ENCODE data around the gene METAP1D. TPM values are rescaled to one million over a fixed set of nuclear protein-coding genes. Genes with fewer than 3 reads are reported as not detected.

The METAP1D gene
- total RNA-seq, 6 donors from 2014 or later, result 0.11 to 6.3 (median 2.9) TPM

DNA sequence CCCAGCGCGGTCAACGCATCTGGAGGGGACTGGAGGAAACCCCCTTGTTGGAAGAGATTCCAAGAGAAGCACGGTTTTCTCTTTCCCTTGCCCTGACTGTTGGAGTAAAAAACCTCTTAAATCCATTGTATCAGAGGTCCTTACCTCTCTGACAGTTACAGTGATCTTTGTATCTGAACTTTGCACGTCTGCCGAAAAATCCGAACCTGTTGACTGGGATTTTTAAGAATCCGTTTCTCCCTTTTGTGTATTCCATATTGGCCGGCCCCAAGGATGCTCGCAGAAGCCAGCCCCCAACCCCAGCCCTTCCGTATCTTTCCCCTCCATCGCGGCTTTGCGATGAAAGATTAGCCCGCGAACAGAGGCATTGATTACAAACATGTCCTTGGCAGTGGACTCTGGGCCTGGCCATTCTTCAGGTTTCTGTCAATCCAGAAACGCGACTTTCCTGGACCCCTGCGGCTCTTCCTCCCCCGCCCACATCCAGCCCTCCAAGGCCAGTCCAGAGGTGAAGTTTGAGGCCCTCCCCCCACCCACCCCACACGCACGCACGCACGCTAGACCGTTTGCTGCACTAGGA lies 81.0 kb downstream of the METAP1D start:
- Histone ChIP-seq H3K4me3 (no peak overlapping the region), H3K27me3 (peaks cover 5 to 61% (median 43%) of the 10 kb centered on the region in 4 donors), H3K9me3 (no peaks in the 10 kb centered on the region), H3K36me3 (no peaks in the 10 kb centered on the region), H3K4me1 (peaks cover 17 to 29% (median 24%) of the 10 kb centered on the region in 4 donors), H3K27ac (no peak overlapping the region)
- ATAC-seq (ENCODE audit: low FRiP score in 2 of 2), result no peak
- TF ChIP-seq EP300 (IDR thresholded peaks at IDR 0.05), result no peak
- no peak for TF ChIP-seq POLR2A (IDR thresholded peaks at IDR 0.05)
- TF ChIP-seq, protein P1, sequence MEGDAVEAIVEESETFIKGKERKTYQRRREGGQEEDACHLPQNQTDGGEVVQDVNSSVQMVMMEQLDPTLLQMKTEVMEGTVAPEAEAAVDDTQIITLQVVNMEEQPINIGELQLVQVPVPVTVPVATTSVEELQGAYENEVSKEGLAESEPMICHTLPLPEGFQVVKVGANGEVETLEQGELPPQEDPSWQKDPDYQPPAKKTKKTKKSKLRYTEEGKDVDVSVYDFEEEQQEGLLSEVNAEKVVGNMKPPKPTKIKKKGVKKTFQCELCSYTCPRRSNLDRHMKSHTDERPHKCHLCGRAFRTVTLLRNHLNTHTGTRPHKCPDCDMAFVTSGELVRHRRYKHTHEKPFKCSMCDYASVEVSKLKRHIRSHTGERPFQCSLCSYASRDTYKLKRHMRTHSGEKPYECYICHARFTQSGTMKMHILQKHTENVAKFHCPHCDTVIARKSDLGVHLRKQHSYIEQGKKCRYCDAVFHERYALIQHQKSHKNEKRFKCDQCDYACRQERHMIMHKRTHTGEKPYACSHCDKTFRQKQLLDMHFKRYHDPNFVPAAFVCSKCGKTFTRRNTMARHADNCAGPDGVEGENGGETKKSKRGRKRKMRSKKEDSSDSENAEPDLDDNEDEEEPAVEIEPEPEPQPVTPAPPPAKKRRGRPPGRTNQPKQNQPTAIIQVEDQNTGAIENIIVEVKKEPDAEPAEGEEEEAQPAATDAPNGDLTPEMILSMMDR (IDR thresholded peaks at IDR 0.05), result no peak
- no peak for TF ChIP-seq POLR2AphosphoS5 (IDR thresholded peaks at IDR 0.05)
- DNase-seq, result no peak
- WGBS, 2 donors, result 21 to 28% methylated on average over 20 of the region's 25 CpGs

DNA sequence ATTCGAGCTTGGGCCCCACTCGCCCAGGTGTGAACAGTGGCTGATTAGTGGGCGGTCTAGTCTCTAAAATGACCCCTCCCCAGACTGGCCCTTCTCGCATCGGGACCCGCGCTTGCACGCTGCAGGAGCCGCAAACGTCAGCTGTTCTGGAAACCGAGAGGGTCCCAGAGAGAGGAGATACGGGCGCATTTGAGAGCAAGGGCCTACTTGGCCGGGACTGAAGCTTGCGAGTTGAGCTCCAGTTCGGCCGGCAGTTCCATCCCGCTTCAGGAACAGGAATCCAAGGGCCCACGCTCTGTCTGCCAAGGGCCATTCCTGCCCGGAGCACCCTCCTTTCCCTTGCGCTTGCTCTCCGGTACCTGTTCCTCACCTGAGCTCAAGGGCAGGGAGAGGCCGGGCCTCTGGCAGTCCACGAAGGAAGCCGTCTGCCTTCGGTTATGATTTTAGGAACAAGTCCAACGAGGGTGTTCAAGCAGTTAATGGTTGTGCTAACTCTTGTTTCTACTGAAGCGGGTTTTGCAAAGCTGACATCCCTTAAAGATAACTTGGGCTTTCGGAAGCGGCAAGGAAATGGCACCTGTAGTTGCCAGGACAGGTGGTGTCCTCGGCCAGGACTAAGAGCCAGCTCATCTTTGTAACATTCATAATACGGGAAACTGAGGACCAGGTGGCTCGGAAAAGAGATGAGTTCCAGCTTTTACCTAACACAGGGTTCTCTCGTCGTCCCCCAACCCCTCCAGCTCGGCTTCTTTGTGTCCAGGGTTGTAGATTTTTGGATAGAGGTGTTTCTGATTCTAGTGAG lies 81.7 kb downstream of the METAP1D start:
- peaks cover 5 to 68% (median 49%) of the 10 kb centered on the region in 4 donors for H3K27me3 ChIP-seq
- no peak for ATAC-seq (ENCODE audit: low FRiP score in 2 of 2)
- WGBS, 2 donors, result 16 to 23% methylated on average over 25 to 34 of the region's 36 CpGs
- no peaks in the 10 kb centered on the region for H3K9me3 ChIP-seq
- no peaks in the 10 kb centered on the region for H3K36me3 ChIP-seq
- TF ChIP-seq POLR2AphosphoS5 (IDR thresholded peaks at IDR 0.05), result no peak
- TF ChIP-seq POLR2A (IDR thresholded peaks at IDR 0.05), result no peak
- TF ChIP-seq, protein P1 (IDR thresholded peaks at IDR 0.05), result no peak
- no peak for TF ChIP-seq EP300 (IDR thresholded peaks at IDR 0.05)
- peak in 1 of 2 donors; percentile 50 for DNase-seq
- H3K4me1 ChIP-seq, result peaks cover 24 to 36% (median 31%) of the 10 kb centered on the region in 4 donors
- no peak overlapping the region for H3K27ac ChIP-seq
- no peak overlapping the region for H3K4me3 ChIP-seq

DNA sequence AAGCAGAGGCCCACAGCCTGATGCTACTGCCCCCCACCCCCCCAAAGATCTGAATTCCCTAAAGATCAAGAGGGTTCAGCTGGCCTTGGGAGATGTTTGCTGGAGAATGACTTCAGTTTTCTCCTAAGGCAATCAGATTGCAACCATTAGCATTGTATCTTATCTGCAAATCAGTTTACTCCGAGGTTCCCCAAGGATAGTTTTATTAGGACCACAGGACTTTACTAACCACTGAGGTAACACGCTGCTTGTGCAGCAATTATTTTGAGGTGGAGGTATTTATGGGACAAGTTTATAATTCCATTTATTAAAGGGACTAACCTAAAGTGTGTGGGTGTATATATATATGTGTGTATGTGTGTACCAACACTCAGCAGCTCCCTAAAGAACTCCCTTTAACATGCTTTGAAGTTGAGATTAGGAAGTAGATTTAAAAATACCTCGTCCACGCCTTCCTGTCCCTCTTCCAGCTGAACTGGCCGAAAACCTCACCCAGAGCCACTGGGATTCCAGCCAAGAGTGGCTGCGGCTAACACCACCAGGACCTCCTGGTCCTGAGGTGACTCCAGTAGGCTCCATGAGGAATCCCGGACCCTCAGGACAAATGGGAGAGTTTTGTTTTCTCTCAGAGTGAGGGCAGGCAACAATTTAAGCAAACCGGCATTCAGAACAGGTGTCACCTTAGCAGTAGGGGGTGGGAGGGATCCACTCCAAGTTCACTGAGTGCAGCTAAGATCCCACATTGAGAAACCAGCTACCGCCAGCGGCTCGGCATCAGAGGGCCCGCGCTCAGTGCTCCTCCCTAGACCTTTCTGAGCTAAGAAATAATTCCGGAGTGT lies 82.6 kb downstream of the METAP1D start:
- Histone ChIP-seq H3K27me3 (peaks cover 5 to 77% (median 56%) of the 10 kb centered on the region in 4 donors), H3K27ac (no peak overlapping the region), H3K4me3 (no peak overlapping the region), H3K4me1 (peaks cover 33 to 45% (median 38%) of the 10 kb centered on the region in 4 donors), H3K9me3 (no peaks in the 10 kb centered on the region), H3K36me3 (no peaks in the 10 kb centered on the region)
- 14 to 15% methylated on average over 7 to 14 of the region's 14 CpGs for WGBS, 2 donors
- DNase-seq, result no peak
- TF ChIP-seq POLR2AphosphoS5 (IDR thresholded peaks at IDR 0.05), result no peak
- TF ChIP-seq POLR2A (IDR thresholded peaks at IDR 0.05), result no peak
- TF ChIP-seq, protein P1 (IDR thresholded peaks at IDR 0.05), result no peak
- TF ChIP-seq EP300 (IDR thresholded peaks at IDR 0.05), result no peak
- ATAC-seq (ENCODE audit: low FRiP score in 2 of 2), result no peak

DNA sequence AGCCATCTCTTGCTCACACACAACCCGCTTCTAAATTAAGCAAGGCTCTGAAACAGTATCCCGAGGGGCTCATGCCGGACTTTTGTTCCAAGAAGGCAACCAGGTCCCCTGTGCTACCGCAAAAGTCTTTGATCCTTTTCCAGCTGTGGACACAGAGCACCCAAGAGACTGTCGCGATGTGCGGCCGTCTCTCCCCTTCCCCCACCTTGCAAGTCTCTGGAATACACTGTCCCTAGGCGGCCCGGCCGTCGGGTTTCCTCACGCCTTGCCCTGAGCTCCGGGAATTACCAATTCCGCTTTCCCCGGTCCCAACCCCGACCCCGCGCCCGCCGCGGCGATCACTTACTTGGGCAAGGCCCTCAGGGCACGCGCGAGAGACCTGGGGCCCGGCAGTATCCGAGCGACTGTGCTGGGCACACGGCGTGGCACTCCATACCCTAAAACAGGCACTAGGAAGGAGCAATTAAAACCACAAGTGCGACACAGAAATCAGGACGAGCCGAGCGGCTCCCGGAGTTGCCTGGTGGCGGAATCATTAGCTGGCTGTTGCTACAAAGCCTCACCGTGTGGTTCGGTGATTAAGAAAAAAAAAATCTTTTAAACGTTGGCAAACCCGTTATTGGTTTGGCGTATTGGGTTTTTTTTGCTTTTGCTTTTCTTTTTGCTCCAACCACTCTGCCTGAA lies 83.3 kb downstream of the METAP1D start:
- ATAC-seq (ENCODE audit: low FRiP score in 2 of 2), result no peak
- no peak overlapping the region for H3K4me3 ChIP-seq
- DNase-seq, result peak in 1 of 2 donors; percentile 86
- H3K27ac ChIP-seq, result no peak overlapping the region
- peaks cover 33 to 51% (median 42%) of the 10 kb centered on the region in 4 donors for H3K4me1 ChIP-seq
- no peaks in the 10 kb centered on the region for H3K36me3 ChIP-seq
- H3K9me3 ChIP-seq, result no peaks in the 10 kb centered on the region
- TF ChIP-seq, protein P1 (IDR thresholded peaks at IDR 0.05), result no peak
- no peak for TF ChIP-seq POLR2AphosphoS5 (IDR thresholded peaks at IDR 0.05)
- TF ChIP-seq EP300 (IDR thresholded peaks at IDR 0.05), result no peak
- TF ChIP-seq POLR2A (IDR thresholded peaks at IDR 0.05), result no peak
- WGBS, 2 donors, result 15 to 18% methylated on average over 13 to 41 of the region's 42 CpGs
- peaks cover 5 to 84% (median 63%) of the 10 kb centered on the region in 4 donors for H3K27me3 ChIP-seq
